Brain microvascular endothelial cell (primary cell): Measurements from ENCODE around the gene SF3B3.
"Not testable (repeated sequence)": the region's sequence is repeated elsewhere in the genome, so short reads cannot be mapped to it uniquely, and the experiment has no call there.

Experiments
- DNase-seq: peaks from one replicate; pipeline ENCODE4 v3.0.0-alpha.2; 2020
- H3K27ac ChIP-seq: fragments of 250-450 bp; sonication (Bioruptor Pico); 2 replicates; pipeline ENCODE4 v1.5.1; 2020; ENCODE audit warnings: mild to moderate bottlenecking, moderate library complexity
- H3K27me3 ChIP-seq: fragments of 250-450 bp; sonication (Bioruptor Pico); replicated peaks from 2 replicates; pipeline ENCODE4 v1.5.1; 2020; ENCODE audit warnings: mild to moderate bottlenecking
- H3K36me3 ChIP-seq: fragments of 250-450 bp; sonication (Bioruptor Pico); replicated peaks from 2 replicates; pipeline ENCODE4 v1.5.1; 2020; ENCODE audit warnings: mild to moderate bottlenecking
- H3K4me3 ChIP-seq: 2 replicates; pipeline ENCODE4 v1.5.1; 2011; ENCODE audit warnings: low read depth, mild to moderate bottlenecking, control low read depth, low read length, moderate library complexity
- in situ Hi-C: cut with HindIII; loops from 2 replicates; pipeline ENCODE4 v1.10.0; 2017; ENCODE audit warnings: low sequenced_read_pairs, low pct_ligation_motif_present
- TF ChIP-seq, protein P1 (sequence below): IDR thresholded peaks from 2 replicates; pipeline ENCODE4 v1.5.1; 2011; ENCODE audit warnings: low read depth, mild to moderate bottlenecking, moderate library complexity, low read length, control low read depth, inconsistent platforms; ENCODE audit errors: missing control alignments

Gene SF3B3

DNA sequence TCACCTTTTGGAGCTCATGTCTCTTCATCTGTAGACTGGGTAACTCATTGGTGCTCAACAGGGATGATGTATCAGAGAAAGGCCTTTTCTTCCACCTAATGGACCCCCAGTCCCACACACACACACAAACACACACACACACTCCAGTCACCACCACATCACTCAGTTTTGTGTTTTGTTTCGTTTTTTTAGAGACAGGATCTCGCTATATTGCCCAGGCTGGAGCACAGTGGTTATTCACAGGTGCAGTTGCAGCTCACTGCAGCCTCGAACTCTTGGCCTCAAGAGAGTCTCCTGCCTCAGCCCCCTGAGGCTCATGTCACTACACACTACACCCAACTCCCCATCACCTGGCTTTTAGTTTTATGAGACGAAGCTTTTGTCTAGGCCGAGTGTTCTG lies 55.6 kb downstream of the SF3B3 start:
- in situ Hi-C loops = no loop called here
- no peak for DNase-seq
- no peak overlapping the region for H3K4me3 ChIP-seq
- H3K27me3 ChIP-seq = no peaks in the 10 kb centered on the region
- TF ChIP-seq, protein P1, sequence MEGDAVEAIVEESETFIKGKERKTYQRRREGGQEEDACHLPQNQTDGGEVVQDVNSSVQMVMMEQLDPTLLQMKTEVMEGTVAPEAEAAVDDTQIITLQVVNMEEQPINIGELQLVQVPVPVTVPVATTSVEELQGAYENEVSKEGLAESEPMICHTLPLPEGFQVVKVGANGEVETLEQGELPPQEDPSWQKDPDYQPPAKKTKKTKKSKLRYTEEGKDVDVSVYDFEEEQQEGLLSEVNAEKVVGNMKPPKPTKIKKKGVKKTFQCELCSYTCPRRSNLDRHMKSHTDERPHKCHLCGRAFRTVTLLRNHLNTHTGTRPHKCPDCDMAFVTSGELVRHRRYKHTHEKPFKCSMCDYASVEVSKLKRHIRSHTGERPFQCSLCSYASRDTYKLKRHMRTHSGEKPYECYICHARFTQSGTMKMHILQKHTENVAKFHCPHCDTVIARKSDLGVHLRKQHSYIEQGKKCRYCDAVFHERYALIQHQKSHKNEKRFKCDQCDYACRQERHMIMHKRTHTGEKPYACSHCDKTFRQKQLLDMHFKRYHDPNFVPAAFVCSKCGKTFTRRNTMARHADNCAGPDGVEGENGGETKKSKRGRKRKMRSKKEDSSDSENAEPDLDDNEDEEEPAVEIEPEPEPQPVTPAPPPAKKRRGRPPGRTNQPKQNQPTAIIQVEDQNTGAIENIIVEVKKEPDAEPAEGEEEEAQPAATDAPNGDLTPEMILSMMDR = no peak
- peaks cover 6% of the 10 kb centered on the region for H3K36me3 ChIP-seq
- H3K27ac ChIP-seq = no peak overlapping the region

GRCh38 chr16:70579648-70580630 lies 56.3 kb downstream of the SF3B3 start:
- in situ Hi-C loops = no loop called here
- TF ChIP-seq, protein P1 = no peak
- peaks cover 4% of the 10 kb centered on the region for H3K36me3 ChIP-seq
- H3K27me3 ChIP-seq = no peaks in the 10 kb centered on the region
- H3K4me3 ChIP-seq = no peak overlapping the region
- no peak overlapping the region for H3K27ac ChIP-seq
- DNase-seq = no peak

DNA sequence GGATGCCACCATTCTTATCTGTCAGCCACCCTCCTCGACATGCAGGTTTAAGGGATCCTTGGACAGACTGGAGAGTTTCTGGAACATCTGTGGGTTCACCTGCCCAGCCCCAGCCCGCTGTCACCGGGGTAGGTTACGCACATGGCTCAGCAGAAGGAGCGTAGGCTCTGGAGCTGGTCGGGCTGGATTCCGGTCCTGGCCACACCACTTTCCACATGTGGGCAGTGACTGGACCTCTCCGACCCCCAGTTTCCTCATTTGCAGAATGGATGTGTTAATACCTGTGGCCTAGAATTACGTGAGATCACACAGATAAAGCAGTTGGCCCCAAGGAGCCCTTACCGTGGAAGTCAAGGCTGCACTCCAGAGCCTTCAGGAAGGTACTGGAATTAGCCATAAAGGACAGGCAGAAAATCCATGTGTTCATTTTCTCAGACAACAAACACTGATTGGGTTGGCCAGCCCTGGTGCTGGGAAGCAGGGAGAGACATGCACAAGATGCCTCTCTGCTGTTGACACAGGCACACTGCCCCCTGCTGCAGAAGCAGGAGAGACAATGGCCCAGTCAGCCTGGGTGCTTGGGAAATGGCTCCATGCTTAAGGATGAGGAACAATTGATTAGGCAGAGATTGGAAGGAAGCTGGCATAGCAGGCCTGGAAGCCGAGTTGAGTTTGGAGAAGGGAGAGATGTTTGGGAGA lies 58.8 kb downstream of the SF3B3 start:
- TF ChIP-seq, protein P1 = peak; percentile 56
- Histone ChIP-seq H3K4me3 (no peak overlapping the region), H3K27ac (no peak overlapping the region), H3K27me3 (no peaks in the 10 kb centered on the region), H3K36me3 (no peaks in the 10 kb centered on the region)
- in situ Hi-C loops = no loop called here
- no peak for DNase-seq

DNA sequence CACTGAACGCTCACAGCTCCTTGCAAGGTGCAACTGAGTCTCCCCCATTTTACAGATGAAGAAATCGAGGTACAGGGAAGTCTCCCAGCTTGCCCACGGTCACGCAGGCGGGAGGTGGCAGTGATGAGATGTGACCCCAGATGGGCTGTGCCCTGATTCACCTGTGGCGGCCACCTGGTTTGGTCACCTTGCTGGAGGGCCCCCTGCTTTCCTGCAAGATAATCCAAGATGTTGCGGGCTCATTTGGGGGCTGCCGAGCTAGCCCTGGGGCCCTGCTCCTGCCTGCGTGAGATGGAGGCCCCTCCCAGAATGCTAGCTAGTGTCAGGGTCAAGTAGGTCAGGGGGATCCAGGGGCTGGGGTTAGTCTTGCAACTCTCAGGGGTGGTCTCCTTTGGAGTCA lies 63.1 kb downstream of the SF3B3 start:
- no peaks in the 10 kb centered on the region for H3K27me3 ChIP-seq
- H3K36me3 ChIP-seq = no peaks in the 10 kb centered on the region
- no peak for DNase-seq
- no peak overlapping the region for H3K4me3 ChIP-seq
- TF ChIP-seq, protein P1 = no peak
- in situ Hi-C loops = no loop called here
- H3K27ac ChIP-seq = no peak overlapping the region

GRCh38 chr16:70588565-70588964 lies 64.9 kb downstream of the SF3B3 start:
- TF ChIP-seq, protein P1 = no peak
- no peak for DNase-seq
- no peaks in the 10 kb centered on the region for H3K27me3 ChIP-seq
- in situ Hi-C loops = no loop called here
- no peak overlapping the region for H3K27ac ChIP-seq
- H3K4me3 ChIP-seq = no peak overlapping the region
- H3K36me3 ChIP-seq = no peaks in the 10 kb centered on the region

GRCh38 chr16:70589416-70589815 lies 65.8 kb downstream of the SF3B3 start:
- DNase-seq, in situ Hi-C loops, H3K27ac ChIP-seq, H3K4me3 ChIP-seq, H3K27me3 ChIP-seq, H3K36me3 ChIP-seq: not testable (repeated sequence)
